GM21515 (cell line): ENCODE measurements around the gene SLC26A9.
"Not testable (repeated sequence)": the region's sequence is repeated elsewhere in the genome, so short reads cannot be mapped to it uniquely, and the experiment has no call there.

ENCODE experiments used
- ATAC-seq: cut with Tn5 transposase; IDR thresholded peaks from one replicate; pipeline ENCODE4 v1.9.1; 2021; ENCODE audit not compliant: unreplicated experiment

The SLC26A9 gene

GRCh38 chr1:205896351-205896750 lies 46.9 kb downstream of the SLC26A9 start:
- ATAC-seq = no peak

GRCh38 chr1:205894119-205894518 lies 49.1 kb downstream of the SLC26A9 start:
- ATAC-seq = not testable (repeated sequence)

GRCh38 chr1:205892175-205892574 lies 51.1 kb downstream of the SLC26A9 start:
- ATAC-seq = not testable (repeated sequence)

- not testable (repeated sequence) for ATAC-seq
Measured at GRCh38 chr1:205891481-205891880, 51.8 kb downstream of the SLC26A9 start.

GRCh38 chr1:205890631-205891030 lies 52.6 kb downstream of the SLC26A9 start:
- ATAC-seq = not testable (repeated sequence)

GRCh38 chr1:205889706-205890105 lies 53.5 kb downstream of the SLC26A9 start:
- ATAC-seq = not testable (repeated sequence)

GRCh38 chr1:205889006-205889405 lies 54.2 kb downstream of the SLC26A9 start:
- not testable (repeated sequence) for ATAC-seq

- ATAC-seq = no peak
Measured at GRCh38 chr1:205883792-205884191, 59.5 kb downstream of the SLC26A9 start.

- no peak for ATAC-seq
Measured at GRCh38 chr1:205880923-205881322, 62.3 kb downstream of the SLC26A9 start.

- ATAC-seq = no peak
Measured at GRCh38 chr1:205879974-205880373, 63.3 kb downstream of the SLC26A9 start.

GRCh38 chr1:205878026-205878425 lies 65.2 kb downstream of the SLC26A9 start:
- no peak for ATAC-seq

GRCh38 chr1:205873148-205873547 lies 70.1 kb downstream of the SLC26A9 start:
- ATAC-seq = not testable (repeated sequence)

GRCh38 chr1:205870236-205870635 lies 73.0 kb downstream of the SLC26A9 start:
- no peak for ATAC-seq
